ENCODE measurements around the gene SORBS2.

Gene SORBS2

GRCh38 chr4:185671496-185671895, 140.5 kb downstream of the SORBS2 start:
- TF ChIP-seq MYC (IDR thresholded peaks at IDR 0.05; ENCODE audit: low read depth, low read length): no peak
- TF ChIP-seq POLR2A (IDR thresholded peaks at IDR 0.05; ENCODE audit: extremely low read depth, insufficient read length): no peak
- TF ChIP-seq CTCF (IDR thresholded peaks at IDR 0.05; ENCODE audit: low read depth, low read length): no peak
- TF ChIP-seq MAX (IDR thresholded peaks at IDR 0.05; ENCODE audit: low read depth, low read length): no peak
- no peak overlapping the region for H3K4me3 ChIP-seq (ENCODE audit: low read depth, low read length)
- DNase-seq (ENCODE audit: low read depth): no peak

- H3K4me3 ChIP-seq (ENCODE audit: low read depth, low read length): no peak overlapping the region
- TF ChIP-seq CTCF (IDR thresholded peaks at IDR 0.05; ENCODE audit: low read depth, low read length) (no peak), MAX (IDR thresholded peaks at IDR 0.05; ENCODE audit: low read depth, low read length) (no peak), MYC (IDR thresholded peaks at IDR 0.05; ENCODE audit: low read depth, low read length) (no peak), POLR2A (IDR thresholded peaks at IDR 0.05; ENCODE audit: extremely low read depth, insufficient read length) (no peak)
- DNase-seq (ENCODE audit: low read depth): no peak
Measured at GRCh38 chr4:185671066-185671465, 140.9 kb downstream of the SORBS2 start.

- H3K4me3 ChIP-seq (ENCODE audit: low read depth, low read length): no peak overlapping the region
- TF ChIP-seq POLR2A (IDR thresholded peaks at IDR 0.05; ENCODE audit: extremely low read depth, insufficient read length): no peak
- no peak for TF ChIP-seq MYC (IDR thresholded peaks at IDR 0.05; ENCODE audit: low read depth, low read length)
- no peak for TF ChIP-seq MAX (IDR thresholded peaks at IDR 0.05; ENCODE audit: low read depth, low read length)
- TF ChIP-seq CTCF (IDR thresholded peaks at IDR 0.05; ENCODE audit: low read depth, low read length): no peak
- no peak for DNase-seq (ENCODE audit: low read depth)
Measured at GRCh38 chr4:185669288-185669687, 142.7 kb downstream of the SORBS2 start.

GRCh38 chr4:185666156-185666555, 145.8 kb downstream of the SORBS2 start:
- H3K4me3 ChIP-seq (ENCODE audit: low read depth, low read length): no peak overlapping the region
- TF ChIP-seq CTCF (IDR thresholded peaks at IDR 0.05; ENCODE audit: low read depth, low read length): no peak
- TF ChIP-seq MYC (IDR thresholded peaks at IDR 0.05; ENCODE audit: low read depth, low read length): no peak
- no peak for TF ChIP-seq POLR2A (IDR thresholded peaks at IDR 0.05; ENCODE audit: extremely low read depth, insufficient read length)
- TF ChIP-seq MAX (IDR thresholded peaks at IDR 0.05; ENCODE audit: low read depth, low read length): no peak
- no peak for DNase-seq (ENCODE audit: low read depth)

- no peak for DNase-seq (ENCODE audit: low read depth)
- TF ChIP-seq POLR2A (IDR thresholded peaks at IDR 0.05; ENCODE audit: extremely low read depth, insufficient read length) (no peak), MYC (IDR thresholded peaks at IDR 0.05; ENCODE audit: low read depth, low read length) (no peak), CTCF (IDR thresholded peaks at IDR 0.05; ENCODE audit: low read depth, low read length) (no peak), MAX (IDR thresholded peaks at IDR 0.05; ENCODE audit: low read depth, low read length) (no peak)
- H3K4me3 ChIP-seq (ENCODE audit: low read depth, low read length): no peak overlapping the region
Measured at GRCh38 chr4:185665655-185666054, 146.3 kb downstream of the SORBS2 start.

GRCh38 chr4:185664481-185664880, 147.5 kb downstream of the SORBS2 start:
- no peak for DNase-seq (ENCODE audit: low read depth)
- no peak overlapping the region for H3K4me3 ChIP-seq (ENCODE audit: low read depth, low read length)
- TF ChIP-seq MAX (IDR thresholded peaks at IDR 0.05; ENCODE audit: low read depth, low read length) (no peak), CTCF (IDR thresholded peaks at IDR 0.05; ENCODE audit: low read depth, low read length) (no peak), MYC (IDR thresholded peaks at IDR 0.05; ENCODE audit: low read depth, low read length) (no peak), POLR2A (IDR thresholded peaks at IDR 0.05; ENCODE audit: extremely low read depth, insufficient read length) (no peak)

Measured in NB4 (cell line).